PC-9 (cell line): ENCODE results near the gene MAP2K6. TPM values are rescaled to one million over a fixed set of nuclear protein-coding genes. Genes with fewer than 3 reads are reported as not detected.

Experiments
- BruUV-seq: library from RNA; stranded (reverse); fragments of 400-500 nt; replicated peaks from 2 replicates; lab custom pipeline; 2021; lab: Mats Ljungman, UMichigan
- CTCF ChIA-PET: fragments of 300-600 bp; sonication (Branson Sonifier 250); formaldehyde crosslinking; loops from one replicate; lab custom pipeline; 2022; ENCODE audit warnings: antibody characterized with exemption; lab: Charles Lee
- POLR2A ChIA-PET: fragments of 300-600 bp; sonication (Branson Sonifier 250); formaldehyde crosslinking; loops from one replicate; lab custom pipeline; 2022; ENCODE audit warnings: antibody characterized with exemption; ENCODE audit not compliant: unreplicated experiment; lab: Charles Lee
- DNase-seq, 2 experiments: peaks; one replicate each; pipeline versions ENCODE4 v3.0.0 to v3.0.0-alpha.2; 2015 to 2022; ENCODE audit warnings: mixed read lengths in 1 of 2
- H2AFZ ChIP-seq: fragments of 200-600 bp; sonication (generic); 2 replicates; pipeline ENCODE4 v1.8.1; 2017; ENCODE audit warnings: antibody characterized with exemption
- H3F3A ChIP-seq: fragments of 200-600 bp; sonication (generic); 2 replicates; pipeline ENCODE4 v1.8.1; 2017; ENCODE audit warnings: antibody characterized with exemption, mild to moderate bottlenecking, low read depth; ENCODE audit not compliant: insufficient read depth
- H3K27ac ChIP-seq: fragments of 200-600 bp; sonication (generic); 2 replicates; pipeline ENCODE4 v1.6.1; 2016; ENCODE audit warnings: mixed run types
- H3K27me3 ChIP-seq: fragments of 200-600 bp; sonication (generic); 2 replicates; pipeline ENCODE4 v1.6.1; 2016; ENCODE audit warnings: low read depth, mixed run types; ENCODE audit not compliant: insufficient read depth
- H3K36me3 ChIP-seq: fragments of 200-600 bp; sonication (generic); 2 replicates; pipeline ENCODE4 v1.6.1; 2016; ENCODE audit warnings: low read depth, mixed run types
- H3K4me1 ChIP-seq: fragments of 200-600 bp; sonication (generic); replicated peaks from 2 replicates; pipeline ENCODE4 v1.6.1; 2016; ENCODE audit warnings: mixed run types; ENCODE audit not compliant: insufficient read depth
- H3K4me2 ChIP-seq: fragments of 200-600 bp; sonication (generic); 2 replicates; pipeline ENCODE4 v1.6.1; 2017; ENCODE audit warnings: mixed run types
- H3K4me3 ChIP-seq: fragments of 200-600 bp; sonication (generic); 2 replicates; pipeline ENCODE4 v1.6.1; 2016; ENCODE audit warnings: mixed run types
- H3K79me2 ChIP-seq: fragments of 200-600 bp; sonication (generic); 2 replicates; pipeline ENCODE4 v1.6.1; 2017; ENCODE audit warnings: low read depth, mixed run types
- H3K9me2 ChIP-seq: fragments of 200-600 bp; sonication (generic); 2 replicates; pipeline ENCODE4 v1.8.1; 2017; ENCODE audit warnings: mild to moderate bottlenecking; ENCODE audit not compliant: insufficient read depth
- H3K9me3 ChIP-seq: fragments of 200-600 bp; sonication (generic); 2 replicates; pipeline ENCODE4 v1.8.1; 2016; ENCODE audit warnings: low read depth; ENCODE audit not compliant: insufficient read depth
- H4K20me1 ChIP-seq: fragments of 200-600 bp; sonication (generic); 2 replicates; pipeline ENCODE4 v1.8.1; 2017; ENCODE audit not compliant: insufficient read depth
- EZH2 ChIP-seq: fragments of 200-600 bp; sonication (generic); IDR thresholded peaks from 2 replicates; pipeline ENCODE4 v1.8.0; 2017; ENCODE audit warnings: antibody characterized with exemption, low read depth
- intact Hi-C: fragments of 100-400 bp; cut with micrococcal nuclease; formaldehyde crosslinking; loops from one replicate; pipeline ENCODE4 v1.10.0; 2022; ENCODE audit not compliant: unreplicated experiment
- total RNA-seq: library from RNA; stranded (reverse); gene quantifications from 2 replicates; pipeline ENCODE4 v1.2.3, GENCODE V29; 2021
- TF ChIP-seq, protein P1 (sequence below): fragments of 200-600 bp; sonication (generic); conservative IDR thresholded peaks from 2 replicates; pipeline ENCODE4 v1.6.1; 2017; ENCODE audit warnings: mixed run types, antibody characterized with exemption, mild to moderate bottlenecking, moderate library complexity

MAP2K6 gene
- total RNA-seq, 1 experiment from 2014 or later, result 1.6 TPM

DNA sequence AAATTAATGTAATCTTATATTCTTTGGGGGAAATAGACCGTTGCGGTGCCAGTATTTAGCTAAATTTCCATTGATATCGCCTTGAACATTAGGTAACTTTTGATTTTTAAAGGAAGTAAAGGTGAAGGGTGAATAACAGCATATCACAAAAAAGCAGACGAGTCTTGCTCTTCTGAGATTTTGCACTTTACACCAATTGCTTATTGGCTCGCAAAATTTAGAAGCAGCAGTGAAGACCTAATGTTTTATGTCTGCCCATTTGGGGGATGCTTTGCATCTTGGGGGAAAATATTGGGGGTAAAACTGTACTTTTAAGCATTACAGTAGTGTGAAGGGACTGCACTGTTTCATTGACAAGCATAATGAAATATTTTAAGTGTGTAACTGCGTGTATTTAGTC lies 934 bp downstream of the MAP2K6 start:
- Histone ChIP-seq H3K27ac (no peak overlapping the region), H2AFZ (no peak overlapping the region), H3K4me2 (peak overlapping the region; percentile 81), H3K4me3 (peak overlapping the region; percentile 57; the same call in 1 of the 2 replicates), H3K9me2 (no peaks in the 10 kb centered on the region), H3F3A (no peaks in the 10 kb centered on the region), H3K9me3 (no peaks in the 10 kb centered on the region), H3K36me3 (no peaks in the 10 kb centered on the region), H3K4me1 (peaks cover 11% of the 10 kb centered on the region; the same call in 1 of the 2 replicates), H3K27me3 (no peaks in the 10 kb centered on the region), H4K20me1 (no peaks in the 10 kb centered on the region), H3K79me2 (no peaks in the 10 kb centered on the region)
- ChIA-PET POLR2A (no interaction called here), CTCF (no interaction called here)
- intact Hi-C loops, result no loop called here
- no TSS peak for BruUV-seq
- DNase-seq, result no peak
- TF ChIP-seq, protein P1, sequence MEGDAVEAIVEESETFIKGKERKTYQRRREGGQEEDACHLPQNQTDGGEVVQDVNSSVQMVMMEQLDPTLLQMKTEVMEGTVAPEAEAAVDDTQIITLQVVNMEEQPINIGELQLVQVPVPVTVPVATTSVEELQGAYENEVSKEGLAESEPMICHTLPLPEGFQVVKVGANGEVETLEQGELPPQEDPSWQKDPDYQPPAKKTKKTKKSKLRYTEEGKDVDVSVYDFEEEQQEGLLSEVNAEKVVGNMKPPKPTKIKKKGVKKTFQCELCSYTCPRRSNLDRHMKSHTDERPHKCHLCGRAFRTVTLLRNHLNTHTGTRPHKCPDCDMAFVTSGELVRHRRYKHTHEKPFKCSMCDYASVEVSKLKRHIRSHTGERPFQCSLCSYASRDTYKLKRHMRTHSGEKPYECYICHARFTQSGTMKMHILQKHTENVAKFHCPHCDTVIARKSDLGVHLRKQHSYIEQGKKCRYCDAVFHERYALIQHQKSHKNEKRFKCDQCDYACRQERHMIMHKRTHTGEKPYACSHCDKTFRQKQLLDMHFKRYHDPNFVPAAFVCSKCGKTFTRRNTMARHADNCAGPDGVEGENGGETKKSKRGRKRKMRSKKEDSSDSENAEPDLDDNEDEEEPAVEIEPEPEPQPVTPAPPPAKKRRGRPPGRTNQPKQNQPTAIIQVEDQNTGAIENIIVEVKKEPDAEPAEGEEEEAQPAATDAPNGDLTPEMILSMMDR, result no peak
- no peak for TF ChIP-seq EZH2

- BruUV-seq, result no TSS peak
- peaks cover 11% of the 10 kb centered on the region; the same call in 1 of the 2 replicates for H3K4me1 ChIP-seq
- H3K9me3 ChIP-seq, result no peaks in the 10 kb centered on the region
- H3K9me2 ChIP-seq, result no peaks in the 10 kb centered on the region
- H3K4me3 ChIP-seq, result no peak overlapping the region
- CTCF ChIA-PET, result no interaction called here
- DNase-seq, result no peak
- no peak overlapping the region for H2AFZ ChIP-seq
- no peaks in the 10 kb centered on the region for H4K20me1 ChIP-seq
- H3K36me3 ChIP-seq, result no peaks in the 10 kb centered on the region
- H3K27ac ChIP-seq, result no peak overlapping the region
- intact Hi-C loops, result no loop called here
- POLR2A ChIA-PET, result no interaction called here
- no peaks in the 10 kb centered on the region for H3K27me3 ChIP-seq
- H3F3A ChIP-seq, result no peaks in the 10 kb centered on the region
- H3K79me2 ChIP-seq, result no peaks in the 10 kb centered on the region
- no peak for TF ChIP-seq EZH2
- TF ChIP-seq, protein P1, result no peak
- H3K4me2 ChIP-seq, result no peak overlapping the region
These were observed 3.3 kb downstream of the MAP2K6 start for GRCh38 chr17:69417545-69418483.

DNA sequence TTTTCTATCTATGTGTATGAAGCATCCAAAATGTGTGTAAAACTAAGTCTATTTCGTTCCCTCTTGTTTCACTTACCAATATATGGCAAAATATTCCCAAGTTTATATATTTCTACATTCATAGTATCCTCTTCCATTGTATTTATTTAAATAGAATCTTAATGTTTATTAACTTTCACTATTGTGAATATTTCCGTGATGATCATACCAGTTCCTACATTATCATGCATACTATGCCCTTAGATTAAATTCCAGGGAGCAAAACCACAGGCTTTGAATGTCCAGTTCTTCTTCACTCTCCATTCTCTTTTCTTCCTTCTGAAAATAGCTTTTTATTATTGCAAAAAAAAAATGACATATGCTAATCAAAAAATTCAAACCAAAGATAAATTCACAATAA lies 4.0 kb downstream of the MAP2K6 start:
- H4K20me1 ChIP-seq, result no peaks in the 10 kb centered on the region
- H3K4me3 ChIP-seq, result no peak overlapping the region
- no TSS peak for BruUV-seq
- no peaks in the 10 kb centered on the region for H3K79me2 ChIP-seq
- no peaks in the 10 kb centered on the region for H3K27me3 ChIP-seq
- CTCF ChIA-PET, result no interaction called here
- no peaks in the 10 kb centered on the region for H3F3A ChIP-seq
- peaks cover 11% of the 10 kb centered on the region; the same call in 1 of the 2 replicates for H3K4me1 ChIP-seq
- POLR2A ChIA-PET, result no interaction called here
- no peak overlapping the region for H3K27ac ChIP-seq
- no peak for DNase-seq
- H3K36me3 ChIP-seq, result no peaks in the 10 kb centered on the region
- no peaks in the 10 kb centered on the region for H3K9me3 ChIP-seq
- no peaks in the 10 kb centered on the region for H3K9me2 ChIP-seq
- no peak overlapping the region for H2AFZ ChIP-seq
- TF ChIP-seq, protein P1, result no peak
- no peak for TF ChIP-seq EZH2
- intact Hi-C loops, result no loop called here
- H3K4me2 ChIP-seq, result no peak overlapping the region
